HepG2 (cell line): ENCODE data around the gene GIMAP8. TPM values are rescaled to one million over a fixed set of nuclear protein-coding genes. Genes with fewer than 3 reads are reported as not detected.

Experiments
- ATAC-seq: fragments of 200-7000 bp; cut with Tn5 transposase; 3 replicates; pipeline ENCODE4 v1.9.1; 2020; ENCODE audit warnings: mild to moderate bottlenecking, moderate library complexity
- BruUV-seq: library from RNA; stranded (reverse); fragments of 400-500 nt; replicated peaks from 2 replicates; lab custom pipeline; 2021; lab: Mats Ljungman, UMichigan
- CTCF ChIA-PET: fragments of 300-600 bp; formaldehyde crosslinking; extraction: SDS; loops from one replicate; lab custom pipeline; 2021; ENCODE audit warnings: low total read pairs, inconsistent platforms, low intra/inter-chr PET ratio; lab: Yijun Ruan, JAX
- POLR2A ChIA-PET: fragments of 350-600 bp; sonication (Branson Sonifier 250); formaldehyde crosslinking; loops from one replicate; lab custom pipeline; 2020; ENCODE audit warnings: antibody characterized with exemption, inconsistent platforms; lab: Yijun Ruan, JAX
- DNase-seq: peaks from one replicate; pipeline ENCODE4 v3.0.0-alpha.2; 2015; ENCODE audit warnings: low spot score
- FAIRE-seq: peaks from 3 replicates; lab custom pipeline; 2011; peaks lifted over from hg19 to GRCh38; lab: Jason Lieb, UNC
- H2AFZ ChIP-seq: one replicate; pipeline ENCODE4 v1.6.1; 2011; ENCODE audit warnings: low read length, inconsistent platforms
- H3K27ac ChIP-seq: fragments of 300-600 bp; 3 replicates; pipeline ENCODE4 v1.8.0; 2011; ENCODE audit warnings: mixed run types, mild to moderate bottlenecking, mixed read lengths, low read length, inconsistent platforms; ENCODE audit not compliant: insufficient read depth; ENCODE audit errors: extremely low read length
- H3K27me3 ChIP-seq, 2 experiments: fragments of 200-600 bp in 1 of 2; 2 replicates in 1 of 2; 3 replicates in 1 of 2; pipeline versions ENCODE4 v1.6.0 to v1.8.0; 2011; ENCODE audit warnings: low read length in 2 of 2, mild to moderate bottlenecking in 2 of 2, moderate library complexity in 2 of 2, inconsistent platforms in 1 of 2; ENCODE audit not compliant: insufficient read depth in 2 of 2, control insufficient read depth in 1 of 2
- H3K36me3 ChIP-seq, 2 experiments: fragments of 200-600 bp in 1 of 2; replicated peaks in 1 of 2; 2 replicates in 1 of 2; 3 replicates in 1 of 2; pipeline versions ENCODE4 v1.5.1 to v1.8.0; 2011; ENCODE audit warnings: low read length in 2 of 2, inconsistent platforms in 1 of 2; ENCODE audit not compliant: insufficient read depth in 2 of 2, control insufficient read depth in 1 of 2
- H3K4me1 ChIP-seq: 2 replicates; pipeline ENCODE4 v1.5.1; 2012; ENCODE audit warnings: low read length, inconsistent platforms; ENCODE audit not compliant: insufficient read depth
- H3K4me2 ChIP-seq: 2 replicates; pipeline ENCODE4 v1.6.0; 2011; ENCODE audit warnings: low read depth, low read length, inconsistent platforms
- H3K4me3 ChIP-seq, 3 experiments: fragments of 200-600 bp in 1 of 3; sonication (generic), shearing (Covaris generic) in 1 of 3; replicated peaks in 1 of 3; 2 replicates each; pipeline ENCODE4 v1.5.1; 2011 to 2016; ENCODE audit warnings: low read length in 3 of 3, inconsistent platforms in 2 of 3, low read depth in 2 of 3, mild to moderate bottlenecking in 2 of 3, control low read depth in 1 of 3, mixed read lengths in 1 of 3; ENCODE audit not compliant: insufficient read depth in 1 of 3
- H3K79me2 ChIP-seq: one replicate; pipeline ENCODE4 v1.6.1; 2011; ENCODE audit warnings: low read length, inconsistent platforms; ENCODE audit not compliant: insufficient read depth
- H3K9ac ChIP-seq: 2 replicates; pipeline ENCODE4 v1.6.0; 2011; ENCODE audit warnings: mild to moderate bottlenecking, low read depth, low read length, inconsistent platforms; ENCODE audit not compliant: insufficient read depth
- H3K9me3 ChIP-seq: 2 replicates; pipeline ENCODE4 v1.5.1; 2012; ENCODE audit warnings: mild to moderate bottlenecking, low read length
- H4K20me1 ChIP-seq: 2 replicates; pipeline ENCODE4 v1.6.0; 2011; ENCODE audit warnings: inconsistent platforms, mild to moderate bottlenecking, low read length, moderate library complexity; ENCODE audit not compliant: insufficient read depth
- ASH2L ChIP-seq: fragments of 300-600, 200-600 bp; sonication (generic); IDR thresholded peaks from 2 replicates; pipeline ENCODE4 v1.7.0; 2017; ENCODE audit warnings: low read depth, mild to moderate bottlenecking, moderate library complexity, mixed read lengths, low read length; ENCODE audit not compliant: insufficient read length
- ATRX ChIP-seq: sonication (generic); formaldehyde crosslinking; IDR thresholded peaks from 2 replicates; pipeline ENCODE4 v1.4.0; 2020; ENCODE audit warnings: missing genetic modification reagents, borderline replicate concordance
- ETV5 ChIP-seq: IDR thresholded peaks from 2 replicates; pipeline ENCODE4 v1.6.1; 2018; ENCODE audit warnings: missing biosample characterization, missing genetic modification reagents, inconsistent platforms, borderline replicate concordance
- EZH2 ChIP-seq: conservative IDR thresholded peaks from 2 replicates; pipeline ENCODE4 v1.6.1; 2012; ENCODE audit warnings: mild to moderate bottlenecking, low read depth, low read length, moderate library complexity
- HDAC1 ChIP-seq: sonication (generic); formaldehyde crosslinking; IDR thresholded peaks from 2 replicates; pipeline ENCODE4 v1.5.1; 2020; ENCODE audit warnings: mild to moderate bottlenecking, missing genetic modification reagents
- MTF1 ChIP-seq: sonication (generic); formaldehyde crosslinking; IDR thresholded peaks from 2 replicates; pipeline ENCODE4 v1.5.0; 2020; ENCODE audit warnings: missing genetic modification reagents
- PCBP1 ChIP-seq: fragments of 200-400 bp; formaldehyde crosslinking; IDR thresholded peaks from 2 replicates; pipeline ENCODE4 v1.6.1; 2017; ENCODE audit warnings: mild to moderate bottlenecking, low read depth, low read length, borderline replicate concordance
- RFX3 ChIP-seq: IDR thresholded peaks from 2 replicates; pipeline ENCODE4 v1.6.1; 2016; ENCODE audit warnings: missing biosample characterization, missing genetic modification reagents
- SIX1 ChIP-seq: sonication (generic); formaldehyde crosslinking; IDR thresholded peaks from 2 replicates; pipeline ENCODE4 v1.4.0; 2020; ENCODE audit warnings: missing genetic modification reagents, borderline replicate concordance
- SMYD3 ChIP-seq: sonication (generic); formaldehyde crosslinking; IDR thresholded peaks from 2 replicates; pipeline ENCODE4 v1.8.1; 2023; ENCODE audit warnings: mild to moderate bottlenecking, missing genetic modification reagents
- TSC22D2 ChIP-seq: sonication (generic); formaldehyde crosslinking; IDR thresholded peaks from 2 replicates; pipeline ENCODE4 v1.5.1; 2020; ENCODE audit warnings: missing genetic modification reagents, mild to moderate bottlenecking, borderline replicate concordance
- ZFP90 ChIP-seq: sonication (generic); formaldehyde crosslinking; IDR thresholded peaks from 2 replicates; pipeline ENCODE4 v1.8.0; 2022; ENCODE audit warnings: missing genetic modification reagents, mild to moderate bottlenecking, inconsistent platforms, borderline replicate concordance
- ZNF225 ChIP-seq: sonication (generic); formaldehyde crosslinking; IDR thresholded peaks from 2 replicates; pipeline ENCODE4 v1.4.0; 2020; ENCODE audit warnings: mild to moderate bottlenecking, missing genetic modification reagents
- ZNF264 ChIP-seq: sonication (generic); formaldehyde crosslinking; IDR thresholded peaks from 2 replicates; pipeline ENCODE4 v1.4.0; 2020; ENCODE audit warnings: missing genetic modification reagents
- WGBS: methylation state at CpG from one replicate; pipeline ENCODE4 v1.1.6; 2017; ENCODE audit warnings: low lambda C conversion rate; 5-methylcytosine and 5-hydroxymethylcytosine counted together
- in situ Hi-C: cut with HindIII; loops from 2 replicates; pipeline ENCODE4 v1.10.0; 2017; ENCODE audit warnings: low pct_unique_long_range_greater_than_20kb; ENCODE audit not compliant: extremely low pct_ligation_motif_present
- intact Hi-C: fragments of 100-400 bp; cut with micrococcal nuclease; formaldehyde crosslinking; loops from one replicate; pipeline ENCODE4 v1.10.0; 2022; ENCODE audit not compliant: unreplicated experiment
- polyA plus RNA-seq, 8 experiments: library from polyadenylated mRNA; depleted of rRNA in 3 of 8; stranded (reverse) in 7 of 8; unstranded in 1 of 8; fragments of >200 nt; fragmentation: Illumina TruSeq in 4 of 8; extraction: Trizol in 4 of 8; gene quantifications; 2 replicates each; pipeline versions ENCODE4 v1.2.1 to v1.2.3, GENCODE V29; 2011 to 2016; ENCODE audit warnings: low read depth in 4 of 8, missing spikeins in 1 of 8, mixed read lengths in 1 of 8; ENCODE audit not compliant: insufficient read depth in 1 of 8
- total RNA-seq, 5 experiments: library from RNA; depleted of rRNA; stranded (reverse); fragments of >200 nt; fragmentation: Illumina TruSeq; extraction: Trizol; gene quantifications; 2 replicates each; pipeline ENCODE4 v1.2.3, GENCODE V29; 2016; ENCODE audit warnings: low read depth in 1 of 5
- TF ChIP-seq, protein P1 (sequence below): sonication (generic); formaldehyde crosslinking; IDR thresholded peaks from 2 replicates; pipeline ENCODE4 v1.4.0; 2020; ENCODE audit warnings: mild to moderate bottlenecking, missing genetic modification reagents
- TF ChIP-seq, protein P2 (sequence below): sonication (generic); formaldehyde crosslinking; IDR thresholded peaks from 2 replicates; pipeline ENCODE4 v1.4.0; 2020; ENCODE audit warnings: low read depth, mild to moderate bottlenecking, missing genetic modification reagents
- TF ChIP-seq, protein P3 (sequence below): sonication (generic); formaldehyde crosslinking; IDR thresholded peaks from 2 replicates; pipeline ENCODE4 v1.5.0; 2020; ENCODE audit warnings: missing genetic modification reagents

GIMAP8 gene
- total and polyA plus RNA-seq, 2 of the 13 experiments (the other 11 are each of a cell fraction or from before 2014, with no cell fraction given): not detected

DNA sequence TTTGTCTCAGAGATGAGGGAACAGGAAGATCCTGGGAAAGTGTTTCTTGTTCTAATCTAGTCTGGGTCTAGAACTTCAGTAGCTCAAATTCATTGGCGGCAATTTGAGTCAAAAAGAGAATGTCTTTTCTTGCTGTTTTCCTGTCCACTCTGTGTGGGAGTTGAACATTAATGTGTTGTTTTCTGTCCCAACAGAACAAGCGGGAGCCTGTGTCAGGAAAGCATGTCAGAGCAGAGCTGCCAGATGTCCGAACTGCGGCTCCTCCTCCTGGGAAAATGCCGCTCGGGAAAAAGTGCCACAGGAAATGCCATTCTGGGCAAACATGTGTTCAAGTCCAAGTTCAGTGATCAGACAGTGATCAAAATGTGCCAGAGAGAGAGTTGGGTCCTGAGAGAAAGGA lies 16.0 kb downstream of the GIMAP8 start:
- H3K27ac ChIP-seq: no peak overlapping the region
- DNase-seq: no peak
- no peaks in the 10 kb centered on the region for H4K20me1 ChIP-seq
- in situ Hi-C loops (no loop called here), intact Hi-C loops (no loop called here)
- TF ChIP-seq EZH2 (peak; percentile 76; the same call in 1 of the 2 replicates), PCBP1 (no peak)
- no peak for FAIRE-seq
- peaks cover 0 to 20% of the 10 kb centered on the region in 2 experiments; a peak in 3 of 5 replicates for H3K27me3 ChIP-seq
- ATAC-seq: no peak
- H3K9me3 ChIP-seq: no peaks in the 10 kb centered on the region
- H3K4me1 ChIP-seq: no peaks in the 10 kb centered on the region
- no peak overlapping the region for H3K4me3 ChIP-seq
- WGBS: under 1% methylated on average over 6 of the region's 6 CpGs
- H2AFZ ChIP-seq: no peak overlapping the region
- H3K4me2 ChIP-seq: no peak overlapping the region
- H3K36me3 ChIP-seq: no peaks in the 10 kb centered on the region
- BruUV-seq: no TSS peak
- CTCF ChIA-PET: no interaction called here
- no peaks in the 10 kb centered on the region for H3K79me2 ChIP-seq
- H3K9ac ChIP-seq: no peak overlapping the region
- POLR2A ChIA-PET: no interaction called here

DNA sequence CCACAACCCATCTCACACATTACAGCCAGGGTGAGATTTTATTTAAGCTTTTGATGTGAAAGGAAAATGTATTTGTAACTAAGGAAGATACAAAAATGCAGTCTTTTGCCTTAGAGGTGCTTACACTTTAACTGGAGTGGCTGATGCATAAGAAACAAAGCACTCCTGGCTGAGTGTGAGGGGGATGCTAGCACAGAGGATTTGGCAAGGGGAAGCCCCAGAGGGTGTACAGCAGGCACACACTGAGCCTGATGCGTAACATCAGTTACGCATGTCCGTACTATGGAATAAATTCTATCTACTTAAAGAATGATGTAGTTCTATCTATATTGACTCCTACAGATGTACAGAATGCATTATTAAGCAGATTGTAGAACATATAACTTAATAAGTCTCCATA lies 17.8 kb downstream of the GIMAP8 start:
- peaks cover 1 to 20% of the 10 kb centered on the region in 2 experiments; a peak in 3 of 5 replicates for H3K27me3 ChIP-seq
- no TSS peak for BruUV-seq
- no peak for FAIRE-seq
- no peak overlapping the region for H3K4me3 ChIP-seq
- POLR2A ChIA-PET: no interaction called here
- no peaks in the 10 kb centered on the region for H3K9me3 ChIP-seq
- intact Hi-C loops (no loop called here), in situ Hi-C loops (no loop called here)
- WGBS: 57% methylated on average over 3 of the region's 3 CpGs
- no peaks in the 10 kb centered on the region for H4K20me1 ChIP-seq
- H3K4me2 ChIP-seq: no peak overlapping the region
- H3K79me2 ChIP-seq: no peaks in the 10 kb centered on the region
- H3K27ac ChIP-seq: no peak overlapping the region
- CTCF ChIA-PET: no interaction called here
- no peak for DNase-seq
- no peak for ATAC-seq
- H3K9ac ChIP-seq: no peak overlapping the region
- H2AFZ ChIP-seq: no peak overlapping the region
- no peaks in the 10 kb centered on the region for H3K36me3 ChIP-seq
- peaks cover 7% of the 10 kb centered on the region for H3K4me1 ChIP-seq
- TF ChIP-seq SIX1 (CRISPR knock-in tag) (no peak), ATRX (CRISPR knock-in tag) (no peak), HDAC1 (no peak), ETV5 (CRISPR knock-in tag) (no peak), TSC22D2 (no peak), ZFP90 (CRISPR knock-in tag) (no peak), RFX3 (CRISPR knock-in tag) (no peak), ZNF264 (CRISPR knock-in tag) (no peak), MTF1 (CRISPR knock-in tag) (no peak), ZNF225 (CRISPR knock-in tag) (no peak), ASH2L (no peak), SMYD3 (CRISPR knock-in tag) (no peak)
- TF ChIP-seq, protein P1, sequence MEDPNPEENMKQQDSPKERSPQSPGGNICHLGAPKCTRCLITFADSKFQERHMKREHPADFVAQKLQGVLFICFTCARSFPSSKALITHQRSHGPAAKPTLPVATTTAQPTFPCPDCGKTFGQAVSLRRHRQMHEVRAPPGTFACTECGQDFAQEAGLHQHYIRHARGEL: no peak
- TF ChIP-seq, protein P2, sequence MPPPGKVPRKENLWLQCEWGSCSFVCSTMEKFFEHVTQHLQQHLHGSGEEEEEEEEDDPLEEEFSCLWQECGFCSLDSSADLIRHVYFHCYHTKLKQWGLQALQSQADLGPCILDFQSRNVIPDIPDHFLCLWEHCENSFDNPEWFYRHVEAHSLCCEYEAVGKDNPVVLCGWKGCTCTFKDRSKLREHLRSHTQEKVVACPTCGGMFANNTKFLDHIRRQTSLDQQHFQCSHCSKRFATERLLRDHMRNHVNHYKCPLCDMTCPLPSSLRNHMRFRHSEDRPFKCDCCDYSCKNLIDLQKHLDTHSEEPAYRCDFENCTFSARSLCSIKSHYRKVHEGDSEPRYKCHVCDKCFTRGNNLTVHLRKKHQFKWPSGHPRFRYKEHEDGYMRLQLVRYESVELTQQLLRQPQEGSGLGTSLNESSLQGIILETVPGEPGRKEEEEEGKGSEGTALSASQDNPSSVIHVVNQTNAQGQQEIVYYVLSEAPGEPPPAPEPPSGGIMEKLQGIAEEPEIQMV (CRISPR knock-in tag): no peak
- TF ChIP-seq, protein P3, sequence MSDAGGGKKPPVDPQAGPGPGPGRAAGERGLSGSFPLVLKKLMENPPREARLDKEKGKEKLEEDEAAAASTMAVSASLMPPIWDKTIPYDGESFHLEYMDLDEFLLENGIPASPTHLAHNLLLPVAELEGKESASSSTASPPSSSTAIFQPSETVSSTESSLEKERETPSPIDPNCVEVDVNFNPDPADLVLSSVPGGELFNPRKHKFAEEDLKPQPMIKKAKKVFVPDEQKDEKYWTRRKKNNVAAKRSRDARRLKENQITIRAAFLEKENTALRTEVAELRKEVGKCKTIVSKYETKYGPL (CRISPR knock-in tag): no peak
